Measurements from ENCODE around the gene C19orf73.
A peak's percentile ranks its signal among the peaks of the same experiment; 100 is the strongest.

DNA sequence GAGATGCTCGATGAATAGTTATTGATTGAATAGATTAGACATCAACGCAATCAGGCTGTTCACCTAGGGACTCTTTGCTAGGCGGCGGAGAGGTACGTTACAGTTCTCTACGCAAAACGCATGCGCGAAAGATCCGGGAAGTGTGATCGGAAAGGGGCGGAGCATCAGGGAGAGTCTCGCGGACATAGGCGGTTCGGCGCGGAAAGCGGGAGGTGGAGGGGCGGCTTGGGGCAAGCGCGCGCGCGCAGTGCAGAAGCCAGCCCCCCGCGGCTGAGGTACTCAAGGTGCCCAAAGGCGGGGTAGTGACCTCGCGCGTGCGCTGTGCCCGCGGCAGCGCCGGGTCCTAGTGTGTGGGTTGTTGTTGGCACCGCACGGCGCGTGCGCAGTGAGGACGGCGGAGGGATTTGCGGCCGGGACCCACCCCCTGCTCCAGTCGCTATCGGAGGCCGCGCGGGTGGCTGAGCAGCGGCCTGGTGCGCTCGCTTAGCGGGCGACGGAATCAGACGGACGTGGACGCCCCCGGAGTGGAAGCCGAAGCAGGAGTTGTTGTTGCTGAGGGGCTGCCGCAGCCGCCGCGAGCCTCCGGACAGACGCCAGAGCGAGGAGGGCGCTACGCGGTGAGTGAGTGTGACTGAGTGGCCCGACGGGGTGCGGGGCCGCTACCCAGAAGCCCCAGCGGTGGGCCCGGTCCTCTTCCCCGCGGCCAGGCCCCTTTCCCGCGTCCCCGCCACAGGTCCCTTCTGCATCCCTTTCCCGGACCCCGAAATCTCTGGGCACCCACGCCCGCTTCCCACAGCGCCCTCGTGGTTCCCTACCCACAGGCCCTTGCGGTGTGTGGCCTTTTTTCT lies 33.7 kb downstream of the C19orf73 start, which contains the start of gene SNRNP70:
- TF ChIP-seq, protein P1, sequence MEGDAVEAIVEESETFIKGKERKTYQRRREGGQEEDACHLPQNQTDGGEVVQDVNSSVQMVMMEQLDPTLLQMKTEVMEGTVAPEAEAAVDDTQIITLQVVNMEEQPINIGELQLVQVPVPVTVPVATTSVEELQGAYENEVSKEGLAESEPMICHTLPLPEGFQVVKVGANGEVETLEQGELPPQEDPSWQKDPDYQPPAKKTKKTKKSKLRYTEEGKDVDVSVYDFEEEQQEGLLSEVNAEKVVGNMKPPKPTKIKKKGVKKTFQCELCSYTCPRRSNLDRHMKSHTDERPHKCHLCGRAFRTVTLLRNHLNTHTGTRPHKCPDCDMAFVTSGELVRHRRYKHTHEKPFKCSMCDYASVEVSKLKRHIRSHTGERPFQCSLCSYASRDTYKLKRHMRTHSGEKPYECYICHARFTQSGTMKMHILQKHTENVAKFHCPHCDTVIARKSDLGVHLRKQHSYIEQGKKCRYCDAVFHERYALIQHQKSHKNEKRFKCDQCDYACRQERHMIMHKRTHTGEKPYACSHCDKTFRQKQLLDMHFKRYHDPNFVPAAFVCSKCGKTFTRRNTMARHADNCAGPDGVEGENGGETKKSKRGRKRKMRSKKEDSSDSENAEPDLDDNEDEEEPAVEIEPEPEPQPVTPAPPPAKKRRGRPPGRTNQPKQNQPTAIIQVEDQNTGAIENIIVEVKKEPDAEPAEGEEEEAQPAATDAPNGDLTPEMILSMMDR (IDR thresholded peaks at IDR 0.05) = no peak
- TF ChIP-seq POLR2AphosphoS5 (IDR thresholded peaks at IDR 0.05; ENCODE audit: low read depth, low read length) (peak; percentile 80), SIN3A (IDR thresholded peaks at IDR 0.05; ENCODE audit: borderline replicate concordance, insufficient read depth, low read depth, low read length) (peak; percentile 23; the same call in 1 of the 2 replicates)
